Measurements from ENCODE around the gene LYST.

DNA sequence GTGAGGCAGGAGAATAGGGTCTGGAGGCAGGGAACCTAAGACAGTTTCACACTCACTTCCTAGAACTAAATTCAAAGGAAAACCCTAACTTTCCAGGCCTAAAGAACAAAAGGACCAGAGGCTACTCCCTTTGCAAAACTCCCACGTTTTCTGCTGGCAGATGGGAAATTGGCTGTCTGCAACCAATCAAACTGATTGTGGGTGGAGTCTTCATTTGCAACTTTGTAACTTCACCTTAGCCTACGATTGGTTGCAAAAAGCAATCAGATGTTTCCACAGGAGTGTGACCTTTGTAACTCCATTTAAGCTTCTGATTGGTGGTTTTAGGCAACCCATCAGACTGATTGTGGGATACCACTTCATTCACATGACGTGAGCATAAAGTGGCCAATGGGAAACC lies 197.4 kb downstream of the LYST start:
- TF ChIP-seq, protein P1, sequence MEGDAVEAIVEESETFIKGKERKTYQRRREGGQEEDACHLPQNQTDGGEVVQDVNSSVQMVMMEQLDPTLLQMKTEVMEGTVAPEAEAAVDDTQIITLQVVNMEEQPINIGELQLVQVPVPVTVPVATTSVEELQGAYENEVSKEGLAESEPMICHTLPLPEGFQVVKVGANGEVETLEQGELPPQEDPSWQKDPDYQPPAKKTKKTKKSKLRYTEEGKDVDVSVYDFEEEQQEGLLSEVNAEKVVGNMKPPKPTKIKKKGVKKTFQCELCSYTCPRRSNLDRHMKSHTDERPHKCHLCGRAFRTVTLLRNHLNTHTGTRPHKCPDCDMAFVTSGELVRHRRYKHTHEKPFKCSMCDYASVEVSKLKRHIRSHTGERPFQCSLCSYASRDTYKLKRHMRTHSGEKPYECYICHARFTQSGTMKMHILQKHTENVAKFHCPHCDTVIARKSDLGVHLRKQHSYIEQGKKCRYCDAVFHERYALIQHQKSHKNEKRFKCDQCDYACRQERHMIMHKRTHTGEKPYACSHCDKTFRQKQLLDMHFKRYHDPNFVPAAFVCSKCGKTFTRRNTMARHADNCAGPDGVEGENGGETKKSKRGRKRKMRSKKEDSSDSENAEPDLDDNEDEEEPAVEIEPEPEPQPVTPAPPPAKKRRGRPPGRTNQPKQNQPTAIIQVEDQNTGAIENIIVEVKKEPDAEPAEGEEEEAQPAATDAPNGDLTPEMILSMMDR (IDR thresholded peaks at IDR 0.05): no peak
- no peak for TF ChIP-seq POLR2A (IDR thresholded peaks at IDR 0.05; ENCODE audit: low read depth)
